ENCODE results near the gene TMEM273.

The TMEM273 gene

GRCh38 chr10:49194212-49194920 lies 6.2 kb upstream of the TMEM273 start:
- Histone ChIP-seq H3K9me3 (ENCODE audit: low read length) (no peaks in the 10 kb centered on the region), H3K79me2 (ENCODE audit: insufficient read depth, low read length) (no peaks in the 10 kb centered on the region), H3K27ac (ENCODE audit: low read depth, low read length, poor library complexity, severe bottlenecking) (no peak overlapping the region), H3F3A (ENCODE audit: insufficient read depth, low read length) (no peaks in the 10 kb centered on the region), H3K4me2 (ENCODE audit: low read length) (no peak overlapping the region), H2AFZ (ENCODE audit: low read length) (no peak overlapping the region), H3K4me3 (ENCODE audit: low read depth, low read length, poor library complexity, severe bottlenecking) (no peak overlapping the region), H3K9me2 (ENCODE audit: low read depth, low read length) (no peaks in the 10 kb centered on the region), H3K36me3 (ENCODE audit: insufficient read depth, low read length) (no peaks in the 10 kb centered on the region), H4K20me1 (ENCODE audit: insufficient read depth, low read length) (no peaks in the 10 kb centered on the region; the same call in 1 of the 2 replicates), H3K27me3 (ENCODE audit: insufficient read depth, low read length) (no peaks in the 10 kb centered on the region; the same call in 1 of the 2 replicates), H3K4me1 (ENCODE audit: insufficient read depth, low read length, severe bottlenecking) (no peaks in the 10 kb centered on the region), H3K9ac (ENCODE audit: low read length) (no peak overlapping the region)
- no peak for TF ChIP-seq CTCF (IDR thresholded peaks at IDR 0.05; ENCODE audit: low read length)
- no peak for TF ChIP-seq EZH2 (IDR thresholded peaks at IDR 0.05; ENCODE audit: borderline replicate concordance, low read length)

GRCh38 chr10:49191349-49191748 lies 3.2 kb upstream of the TMEM273 start:
- Histone ChIP-seq H3K27ac (ENCODE audit: low read depth, low read length, poor library complexity, severe bottlenecking) (no peak overlapping the region), H3K9ac (ENCODE audit: low read length) (no peak overlapping the region), H2AFZ (ENCODE audit: low read length) (no peak overlapping the region), H4K20me1 (ENCODE audit: insufficient read depth, low read length) (no peaks in the 10 kb centered on the region; the same call in 1 of the 2 replicates), H3K9me3 (ENCODE audit: low read length) (no peaks in the 10 kb centered on the region), H3F3A (ENCODE audit: insufficient read depth, low read length) (no peaks in the 10 kb centered on the region), H3K27me3 (ENCODE audit: insufficient read depth, low read length) (no peaks in the 10 kb centered on the region; the same call in 1 of the 2 replicates), H3K4me1 (ENCODE audit: insufficient read depth, low read length, severe bottlenecking) (peaks cover 7% of the 10 kb centered on the region), H3K36me3 (ENCODE audit: insufficient read depth, low read length) (no peaks in the 10 kb centered on the region), H3K4me3 (ENCODE audit: low read depth, low read length, poor library complexity, severe bottlenecking) (no peak overlapping the region), H3K9me2 (ENCODE audit: low read depth, low read length) (no peaks in the 10 kb centered on the region), H3K4me2 (ENCODE audit: low read length) (no peak overlapping the region), H3K79me2 (ENCODE audit: insufficient read depth, low read length) (no peaks in the 10 kb centered on the region)
- TF ChIP-seq EZH2 (IDR thresholded peaks at IDR 0.05; ENCODE audit: borderline replicate concordance, low read length) = no peak
- no peak for TF ChIP-seq CTCF (IDR thresholded peaks at IDR 0.05; ENCODE audit: low read length)

- no peaks in the 10 kb centered on the region for H3F3A ChIP-seq (ENCODE audit: insufficient read depth, low read length)
- no peak overlapping the region for H3K27ac ChIP-seq (ENCODE audit: low read depth, low read length, poor library complexity, severe bottlenecking)
- no peaks in the 10 kb centered on the region; the same call in 1 of the 2 replicates for H3K27me3 ChIP-seq (ENCODE audit: insufficient read depth, low read length)
- no peak overlapping the region for H3K4me3 ChIP-seq (ENCODE audit: low read depth, low read length, poor library complexity, severe bottlenecking)
- H3K79me2 ChIP-seq (ENCODE audit: insufficient read depth, low read length) = no peaks in the 10 kb centered on the region
- H3K36me3 ChIP-seq (ENCODE audit: insufficient read depth, low read length) = no peaks in the 10 kb centered on the region
- peaks cover 7% of the 10 kb centered on the region for H3K4me1 ChIP-seq (ENCODE audit: insufficient read depth, low read length, severe bottlenecking)
- H3K9me3 ChIP-seq (ENCODE audit: low read length) = no peaks in the 10 kb centered on the region
- no peak overlapping the region for H3K4me2 ChIP-seq (ENCODE audit: low read length)
- H2AFZ ChIP-seq (ENCODE audit: low read length) = no peak overlapping the region
- no peak overlapping the region for H3K9ac ChIP-seq (ENCODE audit: low read length)
- H3K9me2 ChIP-seq (ENCODE audit: low read depth, low read length) = no peaks in the 10 kb centered on the region
- TF ChIP-seq CTCF (IDR thresholded peaks at IDR 0.05; ENCODE audit: low read length) (no peak), EZH2 (IDR thresholded peaks at IDR 0.05; ENCODE audit: borderline replicate concordance, low read length) (no peak)
- no peaks in the 10 kb centered on the region; the same call in 1 of the 2 replicates for H4K20me1 ChIP-seq (ENCODE audit: insufficient read depth, low read length)
These were observed 1.2 kb upstream of the TMEM273 start for GRCh38 chr10:49189422-49189821.

Data from OCI-LY1 (cell line).